HepG2 (cell line): ENCODE results near the gene UPB1. TPM values are rescaled to one million over a fixed set of nuclear protein-coding genes. Genes with fewer than 3 reads are reported as not detected.

ENCODE experiments used
- ATAC-seq: fragments of 200-7000 bp; cut with Tn5 transposase; 3 replicates; pipeline ENCODE4 v1.9.1; 2020; ENCODE audit warnings: mild to moderate bottlenecking, moderate library complexity
- BruUV-seq: library from RNA; stranded (reverse); fragments of 400-500 nt; replicated peaks from 2 replicates; lab custom pipeline; 2021; lab: Mats Ljungman, UMichigan
- CTCF ChIA-PET: fragments of 300-600 bp; formaldehyde crosslinking; extraction: SDS; loops from one replicate; lab custom pipeline; 2021; ENCODE audit warnings: low total read pairs, inconsistent platforms, low intra/inter-chr PET ratio; lab: Yijun Ruan, JAX
- POLR2A ChIA-PET: fragments of 350-600 bp; sonication (Branson Sonifier 250); formaldehyde crosslinking; loops from one replicate; lab custom pipeline; 2020; ENCODE audit warnings: antibody characterized with exemption, inconsistent platforms; lab: Yijun Ruan, JAX
- DNase-seq: peaks from one replicate; pipeline ENCODE4 v3.0.0-alpha.2; 2015; ENCODE audit warnings: low spot score
- FAIRE-seq: peaks from 3 replicates; lab custom pipeline; 2011; peaks lifted over from hg19 to GRCh38; lab: Jason Lieb, UNC
- H2AFZ ChIP-seq: one replicate; pipeline ENCODE4 v1.6.1; 2011; ENCODE audit warnings: low read length, inconsistent platforms
- H3K27ac ChIP-seq: fragments of 300-600 bp; 3 replicates; pipeline ENCODE4 v1.8.0; 2011; ENCODE audit warnings: mixed run types, mild to moderate bottlenecking, mixed read lengths, low read length, inconsistent platforms; ENCODE audit not compliant: insufficient read depth; ENCODE audit errors: extremely low read length
- H3K27me3 ChIP-seq, 2 experiments: fragments of 200-600 bp in 1 of 2; 2 replicates in 1 of 2; 3 replicates in 1 of 2; pipeline versions ENCODE4 v1.6.0 to v1.8.0; 2011; ENCODE audit warnings: low read length in 2 of 2, mild to moderate bottlenecking in 2 of 2, moderate library complexity in 2 of 2, inconsistent platforms in 1 of 2; ENCODE audit not compliant: insufficient read depth in 2 of 2, control insufficient read depth in 1 of 2
- H3K36me3 ChIP-seq, 2 experiments: fragments of 200-600 bp in 1 of 2; replicated peaks in 1 of 2; 2 replicates in 1 of 2; 3 replicates in 1 of 2; pipeline versions ENCODE4 v1.5.1 to v1.8.0; 2011; ENCODE audit warnings: low read length in 2 of 2, inconsistent platforms in 1 of 2; ENCODE audit not compliant: insufficient read depth in 2 of 2, control insufficient read depth in 1 of 2
- H3K4me1 ChIP-seq: 2 replicates; pipeline ENCODE4 v1.5.1; 2012; ENCODE audit warnings: low read length, inconsistent platforms; ENCODE audit not compliant: insufficient read depth
- H3K4me2 ChIP-seq: 2 replicates; pipeline ENCODE4 v1.6.0; 2011; ENCODE audit warnings: low read depth, low read length, inconsistent platforms
- H3K4me3 ChIP-seq, 3 experiments: fragments of 200-600 bp in 1 of 3; sonication (generic), shearing (Covaris generic) in 1 of 3; replicated peaks in 1 of 3; 2 replicates each; pipeline ENCODE4 v1.5.1; 2011 to 2016; ENCODE audit warnings: low read length in 3 of 3, inconsistent platforms in 2 of 3, low read depth in 2 of 3, mild to moderate bottlenecking in 2 of 3, control low read depth in 1 of 3, mixed read lengths in 1 of 3; ENCODE audit not compliant: insufficient read depth in 1 of 3
- H3K79me2 ChIP-seq: one replicate; pipeline ENCODE4 v1.6.1; 2011; ENCODE audit warnings: low read length, inconsistent platforms; ENCODE audit not compliant: insufficient read depth
- H3K9ac ChIP-seq: 2 replicates; pipeline ENCODE4 v1.6.0; 2011; ENCODE audit warnings: mild to moderate bottlenecking, low read depth, low read length, inconsistent platforms; ENCODE audit not compliant: insufficient read depth
- H3K9me3 ChIP-seq: 2 replicates; pipeline ENCODE4 v1.5.1; 2012; ENCODE audit warnings: mild to moderate bottlenecking, low read length
- H4K20me1 ChIP-seq: 2 replicates; pipeline ENCODE4 v1.6.0; 2011; ENCODE audit warnings: inconsistent platforms, mild to moderate bottlenecking, low read length, moderate library complexity; ENCODE audit not compliant: insufficient read depth
- FOXO1 ChIP-seq: sonication (generic); formaldehyde crosslinking; IDR thresholded peaks from 2 replicates; pipeline ENCODE4 v1.4.0; 2020; ENCODE audit warnings: missing genetic modification reagents
- HNRNPLL ChIP-seq: fragments of 200-400 bp; formaldehyde crosslinking; IDR thresholded peaks from 2 replicates; pipeline ENCODE4 v1.6.1; 2017; ENCODE audit warnings: mild to moderate bottlenecking, low read depth, low read length; ENCODE audit not compliant: poor library complexity, severe bottlenecking
- KAT7 ChIP-seq: IDR thresholded peaks from 2 replicates; pipeline ENCODE4 v1.6.1; 2018; ENCODE audit warnings: borderline replicate concordance, missing compliant biosample characterization
- KMT2A ChIP-seq: sonication (generic); formaldehyde crosslinking; IDR thresholded peaks from 2 replicates; pipeline ENCODE4 v1.4.0; 2020; ENCODE audit warnings: missing genetic modification reagents
- NFATC3 ChIP-seq: sonication (generic); formaldehyde crosslinking; IDR thresholded peaks from 2 replicates; pipeline ENCODE4 v1.5.1; 2020; ENCODE audit warnings: mild to moderate bottlenecking, missing genetic modification reagents
- TCF7 ChIP-seq: sonication (generic); IDR thresholded peaks from 2 replicates; pipeline ENCODE4 v1.6.1; 2016; ENCODE audit warnings: antibody characterized with exemption, low read depth
- ZMAT3 ChIP-seq: sonication (generic); formaldehyde crosslinking; conservative IDR thresholded peaks from 2 replicates; pipeline ENCODE4 v1.7.0; 2021; ENCODE audit warnings: missing genetic modification reagents
- ZNF234 ChIP-seq: sonication (generic); formaldehyde crosslinking; conservative IDR thresholded peaks from 2 replicates; pipeline ENCODE4 v1.5.1; 2020; ENCODE audit warnings: mild to moderate bottlenecking, missing genetic modification reagents
- ZNF619 ChIP-seq: sonication (generic); formaldehyde crosslinking; IDR thresholded peaks from 2 replicates; pipeline ENCODE4 v1.4.0; 2020; ENCODE audit warnings: mild to moderate bottlenecking, missing genetic modification reagents
- ZNF746 ChIP-seq: sonication (generic); formaldehyde crosslinking; IDR thresholded peaks from 2 replicates; pipeline ENCODE4 v1.8.0; 2022; ENCODE audit warnings: mild to moderate bottlenecking, missing genetic modification reagents
- WGBS: methylation state at CpG from one replicate; pipeline ENCODE4 v1.1.6; 2017; ENCODE audit warnings: low lambda C conversion rate; 5-methylcytosine and 5-hydroxymethylcytosine counted together
- in situ Hi-C: cut with HindIII; loops from 2 replicates; pipeline ENCODE4 v1.10.0; 2017; ENCODE audit warnings: low pct_unique_long_range_greater_than_20kb; ENCODE audit not compliant: extremely low pct_ligation_motif_present
- intact Hi-C: fragments of 100-400 bp; cut with micrococcal nuclease; formaldehyde crosslinking; loops from one replicate; pipeline ENCODE4 v1.10.0; 2022; ENCODE audit not compliant: unreplicated experiment
- polyA plus RNA-seq, 8 experiments: library from polyadenylated mRNA; depleted of rRNA in 3 of 8; stranded (reverse) in 7 of 8; unstranded in 1 of 8; fragments of >200 nt; fragmentation: Illumina TruSeq in 4 of 8; extraction: Trizol in 4 of 8; gene quantifications; 2 replicates each; pipeline versions ENCODE4 v1.2.1 to v1.2.3, GENCODE V29; 2011 to 2016; ENCODE audit warnings: low read depth in 4 of 8, missing spikeins in 1 of 8, mixed read lengths in 1 of 8; ENCODE audit not compliant: insufficient read depth in 1 of 8
- total RNA-seq, 5 experiments: library from RNA; depleted of rRNA; stranded (reverse); fragments of >200 nt; fragmentation: Illumina TruSeq; extraction: Trizol; gene quantifications; 2 replicates each; pipeline ENCODE4 v1.2.3, GENCODE V29; 2016; ENCODE audit warnings: low read depth in 1 of 5
- TF ChIP-seq, protein P1 (sequence below): sonication (generic); formaldehyde crosslinking; IDR thresholded peaks from 2 replicates; pipeline ENCODE4 v1.8.1; 2023; ENCODE audit warnings: missing genetic modification reagents, inconsistent platforms, borderline replicate concordance
- TF ChIP-seq, protein P2 (sequence below): fragments of 450-650 bp; IDR thresholded peaks from 2 replicates; pipeline ENCODE4 v1.6.1; 2016
- TF ChIP-seq, protein P3 (sequence below): IDR thresholded peaks from 2 replicates; pipeline ENCODE4 v1.6.1; 2016; ENCODE audit warnings: missing compliant biosample characterization, missing genetic modification reagents, borderline replicate concordance
- TF ChIP-seq, protein P4 (sequence below): sonication (generic); formaldehyde crosslinking; IDR thresholded peaks from 2 replicates; pipeline ENCODE4 v1.4.0; 2020; ENCODE audit warnings: missing genetic modification reagents; ENCODE audit errors: not compliant biosample characterization
- TF ChIP-seq, protein P5 (sequence below): sonication (generic); formaldehyde crosslinking; IDR thresholded peaks from 2 replicates; pipeline ENCODE4 v1.5.0; 2020; ENCODE audit warnings: missing genetic modification reagents
- TF ChIP-seq, protein P6 (sequence below): sonication (generic); formaldehyde crosslinking; IDR thresholded peaks from 2 replicates; pipeline ENCODE4 v1.4.0; 2020; ENCODE audit warnings: missing genetic modification reagents, mild to moderate bottlenecking, borderline replicate concordance

Gene UPB1
- total and polyA plus RNA-seq, 2 of the 13 experiments (the other 11 are each of a cell fraction or from before 2014, with no cell fraction given) = 0.38 to 1.2 TPM

DNA sequence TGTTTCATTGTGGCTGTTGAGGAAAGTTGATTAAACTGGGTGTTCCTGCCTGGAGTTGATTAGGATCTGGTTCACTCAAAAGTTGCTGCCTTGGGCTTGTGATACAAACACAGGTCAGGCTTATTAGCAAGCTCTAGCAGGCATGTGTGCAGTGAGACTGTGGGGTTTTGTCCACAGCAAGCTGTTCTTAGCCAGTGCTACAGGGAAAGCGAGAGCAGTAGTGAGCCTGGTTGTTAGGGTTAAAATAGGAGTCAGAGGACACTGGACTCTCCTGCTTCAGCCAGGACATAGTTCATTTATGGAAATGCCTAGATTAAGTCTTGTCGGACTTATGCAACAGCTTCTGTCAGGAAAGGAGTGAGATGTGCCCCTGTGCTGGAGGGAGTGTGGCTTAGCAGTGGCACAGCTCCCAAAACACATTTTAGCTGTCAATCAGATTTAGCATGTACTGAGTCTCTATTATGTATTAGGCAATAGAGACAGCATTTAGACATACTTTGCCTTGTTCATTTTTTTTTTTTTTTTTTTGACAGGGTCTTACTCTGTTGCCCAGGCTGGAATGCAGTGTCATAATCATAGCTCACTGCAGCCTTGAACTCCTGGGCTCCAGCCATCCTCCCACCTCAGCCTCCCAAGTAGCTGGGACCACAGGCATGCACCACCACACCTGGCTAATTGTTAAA is 69.4 kb downstream of the UPB1 start:
- Histone ChIP-seq H3K27me3 (no peaks in the 10 kb centered on the region), H3K9me3 (no peaks in the 10 kb centered on the region), H3K9ac (peak overlapping the region; percentile 39; the same call in 1 of the 2 replicates), H3K79me2 (peaks cover 82% of the 10 kb centered on the region), H3K4me2 (peak overlapping the region; percentile 64), H2AFZ (no peak overlapping the region), H3K27ac (peak overlapping the region; percentile 74), H4K20me1 (peaks cover 21% of the 10 kb centered on the region), H3K4me3 (peak overlapping the region in 1 of 3 experiments; percentile 32; a peak in 1 of 6 replicates), H3K36me3 (peaks cover 30 to 61% of the 10 kb centered on the region in 2 experiments), H3K4me1 (peaks cover 85% of the 10 kb centered on the region)
- peak; percentile 92 for ATAC-seq
- peak; percentile 83 for FAIRE-seq
- POLR2A ChIA-PET = interaction anchor here (0.7 to 4.1 kb wide), 8 partner anchors 9 to 58 kb away, joined by 3 to 43 read pairs (median 6); partner anchors contain the start of genes GUCD1, LRRC75B and SNRPD3
- BruUV-seq = no TSS peak
- intact Hi-C loops (loop anchor here (2.0 kb wide), 1 partner anchor 14 kb away; no protein-coding TSS in a partner anchor), in situ Hi-C loops (no loop called here)
- CTCF ChIA-PET = no interaction called here
- peak; percentile 70 for DNase-seq
- WGBS = 40% methylated on average over 1 of the region's 2 CpGs
- TF ChIP-seq ZNF746 (CRISPR knock-in tag) (no peak), KAT7 (0 out of 2 replicates have a peak, but pooled peaks have one; percentile 58), TCF7 (no peak), HNRNPLL (no peak), NFATC3 (CRISPR knock-in tag) (no peak), ZNF234 (CRISPR knock-in tag) (no peak), ZNF619 (no peak), FOXO1 (CRISPR knock-in tag) (no peak), ZMAT3 (CRISPR knock-in tag) (no peak), KMT2A (CRISPR knock-in tag) (0 out of 2 replicates have a peak, but pooled peaks have one; percentile 22)
- TF ChIP-seq, protein P1, sequence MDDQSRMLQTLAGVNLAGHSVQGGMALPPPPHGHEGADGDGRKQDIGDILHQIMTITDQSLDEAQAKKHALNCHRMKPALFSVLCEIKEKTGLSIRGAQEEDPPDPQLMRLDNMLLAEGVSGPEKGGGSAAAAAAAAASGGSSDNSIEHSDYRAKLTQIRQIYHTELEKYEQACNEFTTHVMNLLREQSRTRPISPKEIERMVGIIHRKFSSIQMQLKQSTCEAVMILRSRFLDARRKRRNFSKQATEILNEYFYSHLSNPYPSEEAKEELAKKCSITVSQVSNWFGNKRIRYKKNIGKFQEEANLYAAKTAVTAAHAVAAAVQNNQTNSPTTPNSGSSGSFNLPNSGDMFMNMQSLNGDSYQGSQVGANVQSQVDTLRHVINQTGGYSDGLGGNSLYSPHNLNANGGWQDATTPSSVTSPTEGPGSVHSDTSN (CRISPR knock-in tag) = no peak
- TF ChIP-seq, protein P2, sequence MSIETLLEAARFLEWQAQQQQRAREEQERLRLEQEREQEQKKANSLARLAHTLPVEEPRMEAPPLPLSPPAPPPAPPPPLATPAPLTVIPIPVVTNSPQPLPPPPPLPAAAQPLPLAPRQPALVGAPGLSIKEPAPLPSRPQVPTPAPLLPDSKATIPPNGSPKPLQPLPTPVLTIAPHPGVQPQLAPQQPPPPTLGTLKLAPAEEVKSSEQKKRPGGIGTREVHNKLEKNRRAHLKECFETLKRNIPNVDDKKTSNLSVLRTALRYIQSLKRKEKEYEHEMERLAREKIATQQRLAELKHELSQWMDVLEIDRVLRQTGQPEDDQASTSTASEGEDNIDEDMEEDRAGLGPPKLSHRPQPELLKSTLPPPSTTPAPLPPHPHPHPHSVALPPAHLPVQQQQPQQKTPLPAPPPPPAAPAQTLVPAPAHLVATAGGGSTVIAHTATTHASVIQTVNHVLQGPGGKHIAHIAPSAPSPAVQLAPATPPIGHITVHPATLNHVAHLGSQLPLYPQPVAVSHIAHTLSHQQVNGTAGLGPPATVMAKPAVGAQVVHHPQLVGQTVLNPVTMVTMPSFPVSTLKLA = no peak
- TF ChIP-seq, protein P3, sequence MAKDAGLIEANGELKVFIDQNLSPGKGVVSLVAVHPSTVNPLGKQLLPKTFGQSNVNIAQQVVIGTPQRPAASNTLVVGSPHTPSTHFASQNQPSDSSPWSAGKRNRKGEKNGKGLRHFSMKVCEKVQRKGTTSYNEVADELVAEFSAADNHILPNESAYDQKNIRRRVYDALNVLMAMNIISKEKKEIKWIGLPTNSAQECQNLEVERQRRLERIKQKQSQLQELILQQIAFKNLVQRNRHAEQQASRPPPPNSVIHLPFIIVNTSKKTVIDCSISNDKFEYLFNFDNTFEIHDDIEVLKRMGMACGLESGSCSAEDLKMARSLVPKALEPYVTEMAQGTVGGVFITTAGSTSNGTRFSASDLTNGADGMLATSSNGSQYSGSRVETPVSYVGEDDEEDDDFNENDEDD (CRISPR knock-in tag) = no peak
- TF ChIP-seq, protein P4, sequence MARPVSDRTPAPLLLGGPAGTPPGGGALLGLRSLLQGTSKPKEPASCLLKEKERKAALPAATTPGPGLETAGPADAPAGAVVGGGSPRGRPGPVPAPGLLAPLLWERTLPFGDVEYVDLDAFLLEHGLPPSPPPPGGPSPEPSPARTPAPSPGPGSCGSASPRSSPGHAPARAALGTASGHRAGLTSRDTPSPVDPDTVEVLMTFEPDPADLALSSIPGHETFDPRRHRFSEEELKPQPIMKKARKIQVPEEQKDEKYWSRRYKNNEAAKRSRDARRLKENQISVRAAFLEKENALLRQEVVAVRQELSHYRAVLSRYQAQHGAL = no peak
- TF ChIP-seq, protein P5, sequence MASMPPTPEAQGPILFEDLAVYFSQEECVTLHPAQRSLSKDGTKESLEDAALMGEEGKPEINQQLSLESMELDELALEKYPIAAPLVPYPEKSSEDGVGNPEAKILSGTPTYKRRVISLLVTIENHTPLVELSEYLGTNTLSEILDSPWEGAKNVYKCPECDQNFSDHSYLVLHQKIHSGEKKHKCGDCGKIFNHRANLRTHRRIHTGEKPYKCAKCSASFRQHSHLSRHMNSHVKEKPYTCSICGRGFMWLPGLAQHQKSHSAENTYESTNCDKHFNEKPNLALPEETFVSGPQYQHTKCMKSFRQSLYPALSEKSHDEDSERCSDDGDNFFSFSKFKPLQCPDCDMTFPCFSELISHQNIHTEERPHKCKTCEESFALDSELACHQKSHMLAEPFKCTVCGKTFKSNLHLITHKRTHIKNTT = no peak
- TF ChIP-seq, protein P6, sequence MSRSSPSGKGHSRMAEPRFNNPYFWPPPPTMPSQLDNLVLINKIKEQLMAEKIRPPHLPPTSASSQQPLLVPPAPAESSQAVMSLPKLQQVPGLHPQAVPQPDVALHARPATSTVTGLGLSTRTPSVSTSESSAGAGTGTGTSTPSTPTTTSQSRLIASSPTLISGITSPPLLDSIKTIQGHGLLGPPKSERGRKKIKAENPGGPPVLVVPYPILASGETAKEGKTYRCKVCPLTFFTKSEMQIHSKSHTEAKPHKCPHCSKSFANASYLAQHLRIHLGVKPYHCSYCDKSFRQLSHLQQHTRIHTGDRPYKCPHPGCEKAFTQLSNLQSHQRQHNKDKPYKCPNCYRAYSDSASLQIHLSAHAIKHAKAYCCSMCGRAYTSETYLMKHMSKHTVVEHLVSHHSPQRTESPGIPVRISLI (CRISPR knock-in tag) = peak; percentile 88
